GM19468 (cell line): ENCODE measurements around the gene RAB11FIP4.
A peak's percentile ranks its signal among the peaks of the same experiment; 100 is the strongest.

Experiments
- ATAC-seq: cut with Tn5 transposase; IDR thresholded peaks from one replicate; pipeline ENCODE4 v1.9.1; 2021; ENCODE audit warnings: mild to moderate bottlenecking, moderate library complexity, moderate number of reproducible peaks; ENCODE audit not compliant: unreplicated experiment; ENCODE audit errors: extremely low read depth

Gene RAB11FIP4

GRCh38 chr17:31479524-31479923, 88.0 kb downstream of the RAB11FIP4 start:
- ATAC-seq, result no peak

- no peak for ATAC-seq
These were observed 88.6 kb downstream of the RAB11FIP4 start for GRCh38 chr17:31480067-31480466.

GRCh38 chr17:31480904-31481782, 89.7 kb downstream of the RAB11FIP4 start:
- ATAC-seq, result no peak

- ATAC-seq, result no peak
These were observed 90.3 kb downstream of the RAB11FIP4 start for GRCh38 chr17:31481783-31482081.

GRCh38 chr17:31484821-31485220, 93.3 kb downstream of the RAB11FIP4 start:
- no peak for ATAC-seq

- ATAC-seq, result no peak
These were observed 95.0 kb downstream of the RAB11FIP4 start for GRCh38 chr17:31486351-31487062.

- no peak for ATAC-seq
These were observed 95.7 kb downstream of the RAB11FIP4 start for GRCh38 chr17:31487063-31487647.

GRCh38 chr17:31487648-31488263, 96.3 kb downstream of the RAB11FIP4 start:
- no peak for ATAC-seq

GRCh38 chr17:31488264-31488981, 96.9 kb downstream of the RAB11FIP4 start:
- ATAC-seq, result no peak

- no peak for ATAC-seq
These were observed 97.5 kb downstream of the RAB11FIP4 start for GRCh38 chr17:31488982-31489294.

GRCh38 chr17:31489295-31490018, 98.0 kb downstream of the RAB11FIP4 start:
- no peak for ATAC-seq

GRCh38 chr17:31490019-31490650, 98.7 kb downstream of the RAB11FIP4 start:
- ATAC-seq, result no peak

- ATAC-seq, result no peak
These were observed 99.3 kb downstream of the RAB11FIP4 start for GRCh38 chr17:31490671-31491375.

GRCh38 chr17:31491376-31492131, 100.1 kb downstream of the RAB11FIP4 start:
- ATAC-seq, result peak; percentile 29

GRCh38 chr17:31492206-31492605, 100.7 kb downstream of the RAB11FIP4 start:
- no peak for ATAC-seq

- no peak for ATAC-seq
These were observed 101.6 kb downstream of the RAB11FIP4 start for GRCh38 chr17:31492880-31493655.

GRCh38 chr17:31493656-31494155, 102.2 kb downstream of the RAB11FIP4 start:
- ATAC-seq, result no peak
